CD14-positive monocyte (primary cell): ENCODE measurements around the gene MALRD1. TPM values are rescaled to one million over a fixed set of nuclear protein-coding genes. Genes with fewer than 3 reads are reported as not detected.
A peak's percentile ranks its signal among the peaks of the same experiment; 100 is the strongest.

ENCODE experiments used
- DNase-seq, 3 donors: peaks; one replicate each; pipeline ENCODE4 v3.0.0-alpha.2; 2011 to 2022
- H2AFZ ChIP-seq: 2 replicates; pipeline ENCODE4 v1.6.0; 2012; ENCODE audit warnings: mild to moderate bottlenecking, low read depth, low read length, inconsistent platforms; ENCODE audit not compliant: insufficient read depth, poor library complexity, severe bottlenecking
- H3K27ac ChIP-seq, 2 donors: 1 replicate in 1 of 2; 2 replicates in 1 of 2; pipeline ENCODE4 v1.5.1; 2012 to 2013; ENCODE audit warnings: low read length in 2 of 2, control low read depth in 1 of 2, inconsistent platforms in 1 of 2, low read depth in 1 of 2, mild to moderate bottlenecking in 1 of 2
- H3K27me3 ChIP-seq, 2 donors: one replicate each; pipeline versions ENCODE4 v1.6.0 to v1.6.1; 2011 to 2013; ENCODE audit warnings: low read length in 2 of 2; ENCODE audit not compliant: control insufficient read depth in 2 of 2, insufficient read depth in 2 of 2
- H3K36me3 ChIP-seq, 2 donors: replicated peaks in 1 of 2; 1 replicate in 1 of 2; 2 replicates in 1 of 2; pipeline versions ENCODE4 v1.5.1 to v1.6.1; 2012 to 2013; ENCODE audit warnings: low read length in 2 of 2, control low read depth in 1 of 2, inconsistent platforms in 1 of 2, mild to moderate bottlenecking in 1 of 2; ENCODE audit not compliant: insufficient read depth in 2 of 2, control insufficient read depth in 1 of 2
- H3K4me1 ChIP-seq, 2 donors: 1 replicate in 1 of 2; 2 replicates in 1 of 2; pipeline versions ENCODE4 v1.5.1 to v1.6.1; 2012 to 2013; ENCODE audit warnings: low read length in 2 of 2, control low read depth in 1 of 2, inconsistent platforms in 1 of 2, mild to moderate bottlenecking in 1 of 2, moderate library complexity in 1 of 2; ENCODE audit not compliant: insufficient read depth in 2 of 2, control insufficient read depth in 1 of 2
- H3K4me2 ChIP-seq: replicated peaks from 2 replicates; pipeline ENCODE3; 2012; ENCODE audit warnings: low read length, moderate library complexity, mild to moderate bottlenecking; ENCODE audit not compliant: poor library complexity, severe bottlenecking; ENCODE audit errors: extremely low read depth
- H3K4me3 ChIP-seq, 3 experiments: fragments of 200-600 bp in 1 of 3; sonication (generic) in 1 of 3; replicated peaks in 1 of 3; 1 replicate in 2 of 3; 2 replicates in 1 of 3; pipeline ENCODE4 v1.5.1; 2011 to 2013; ENCODE audit warnings: low read length in 3 of 3, mild to moderate bottlenecking in 3 of 3, control low read depth in 2 of 3, low read depth in 2 of 3, inconsistent platforms in 1 of 3, moderate library complexity in 1 of 3
- H3K79me2 ChIP-seq: 2 replicates; pipeline ENCODE4 v1.6.0; 2012; ENCODE audit warnings: mild to moderate bottlenecking, control low read depth, inconsistent platforms, low read length, moderate library complexity; ENCODE audit not compliant: insufficient read depth
- H3K9ac ChIP-seq: 2 replicates; pipeline ENCODE4 v1.6.0; 2017; ENCODE audit warnings: low read length, mild to moderate bottlenecking; ENCODE audit not compliant: insufficient read depth, poor library complexity, severe bottlenecking
- H3K9me3 ChIP-seq, 2 donors: replicated peaks in 1 of 2; 1 replicate in 1 of 2; 2 replicates in 1 of 2; pipeline versions ENCODE4 v1.5.1 to v1.6.1; 2012 to 2013; ENCODE audit warnings: low read length in 2 of 2, control low read depth in 1 of 2; ENCODE audit not compliant: control insufficient read depth in 1 of 2, insufficient read depth in 1 of 2
- H4K20me1 ChIP-seq: 2 replicates; pipeline ENCODE4 v1.6.0; 2012; ENCODE audit warnings: mild to moderate bottlenecking, low read length, control low read depth, moderate library complexity; ENCODE audit not compliant: insufficient read depth
- H3K27ac Mint-ChIP-seq, 7 donors: one replicate each; pipeline ENCODE4 v1.8.0; 2020; ENCODE audit warnings: mild to moderate bottlenecking in 7 of 7, mixed read lengths in 7 of 7, moderate library complexity in 6 of 7, inconsistent platforms in 2 of 7
- H3K27me3 Mint-ChIP-seq, 3 donors: one replicate each; pipeline ENCODE4 v1.8.0; 2021 to 2022; ENCODE audit warnings: low read depth in 3 of 3, mild to moderate bottlenecking in 3 of 3, mixed read lengths in 3 of 3, moderate library complexity in 3 of 3, inconsistent platforms in 1 of 3
- H3K36me3 Mint-ChIP-seq, 2 donors: one replicate each; pipeline ENCODE4 v1.8.0; 2020; ENCODE audit warnings: mixed read lengths in 2 of 2, inconsistent platforms in 1 of 2, mild to moderate bottlenecking in 1 of 2
- H3K4me1 Mint-ChIP-seq: one replicate; pipeline ENCODE4 v1.8.0; 2020; ENCODE audit warnings: mild to moderate bottlenecking, mixed read lengths
- H3K4me3 Mint-ChIP-seq, 2 donors: one replicate each; pipeline ENCODE4 v1.8.0; 2020; ENCODE audit warnings: mild to moderate bottlenecking in 2 of 2, mixed read lengths in 2 of 2, moderate library complexity in 1 of 2
- H3K9me3 Mint-ChIP-seq, 7 donors: one replicate each; pipeline ENCODE4 v1.8.0; 2020 to 2022; ENCODE audit warnings: mixed read lengths in 7 of 7, mild to moderate bottlenecking in 6 of 7, moderate library complexity in 6 of 7, inconsistent platforms in 2 of 7
- CTCF ChIP-seq: fragments of 200-600 bp; IDR thresholded peaks from one replicate; pipeline ENCODE4 v1.8.0; 2022; ENCODE audit warnings: antibody characterized with exemption, mild to moderate bottlenecking
- WGBS: methylation state at CpG from one replicate; pipeline ENCODE4 v1.1.5; 2013; ENCODE audit warnings: missing lambda C conversion rate; ENCODE audit not compliant: insufficient coverage; 5-methylcytosine and 5-hydroxymethylcytosine counted together
- intact Hi-C, 2 donors: fragments of 100-400 bp; cut with micrococcal nuclease; formaldehyde crosslinking; loops; one replicate each; pipeline versions ENCODE4 v1.15.0 to v1.15.1; 2023
- polyA plus RNA-seq, 3 donors: library from polyadenylated mRNA; depleted of rRNA in 1 of 3; unstranded in 2 of 3; stranded (reverse) in 1 of 3; fragments of 300-500 nt in 2 of 3; fragments of >200 nt in 1 of 3; fragmentation: Illumina TruSeq in 2 of 3; gene quantifications; 1 replicate in 2 of 3; 2 replicates in 1 of 3; pipeline ENCODE4 v1.2.3, GENCODE V29; 2012 to 2021

MALRD1 gene
- polyA plus RNA-seq, 3 donors, result not detected

GRCh38 chr10:19772972-19773371 is 724.4 kb downstream of the MALRD1 start:
- Mint-ChIP-seq H3K4me1 (peaks cover 30% of the 10 kb centered on the region), H3K9me3 (no peaks in the 10 kb centered on the region), H3K36me3 (no peaks in the 10 kb centered on the region), H3K4me3 (no peak overlapping the region), H3K27ac (peak overlapping the region in 2 of 7 donors; percentile 25 to 47), H3K27me3 (peaks cover 0 to 3% (median 1%) of the 10 kb centered on the region in 3 donors)
- no peak for TF ChIP-seq CTCF
- no CpG with 5 or more reads among the region's 2 CpGs for WGBS
- Histone ChIP-seq H3K27ac (peak overlapping the region in 1 of 2 donors; percentile 34), H3K9me3 (no peaks in the 10 kb centered on the region), H3K9ac (no peak overlapping the region), H4K20me1 (no peaks in the 10 kb centered on the region), H2AFZ (no peak overlapping the region), H3K79me2 (no peaks in the 10 kb centered on the region), H3K4me2 (no peak overlapping the region), H3K27me3 (no peaks in the 10 kb centered on the region), H3K4me1 (peaks cover 36 to 39% of the 10 kb centered on the region in 2 donors), H3K36me3 (no peaks in the 10 kb centered on the region), H3K4me3 (no peak overlapping the region)
- DNase-seq, result peak in 1 of 3 donors; percentile 19
- intact Hi-C loops, result no loop called here

- Histone ChIP-seq H3K36me3 (no peaks in the 10 kb centered on the region), H4K20me1 (no peaks in the 10 kb centered on the region), H3K27me3 (no peaks in the 10 kb centered on the region), H3K4me2 (peak overlapping the region; percentile 41), H3K27ac (peak overlapping the region; percentile 29 to 79), H3K4me3 (peak overlapping the region in 1 of 3 experiments; percentile 40), H3K9me3 (no peaks in the 10 kb centered on the region), H3K79me2 (no peaks in the 10 kb centered on the region), H2AFZ (peak overlapping the region; percentile 1), H3K9ac (peak overlapping the region; percentile 9), H3K4me1 (peaks cover 36 to 39% of the 10 kb centered on the region in 2 donors)
- peaks cover 30% of the 10 kb centered on the region for H3K4me1 Mint-ChIP-seq
- TF ChIP-seq CTCF, result no peak
- WGBS, result 0% methylated on average over 1 of the region's 2 CpGs
- H3K36me3 Mint-ChIP-seq, result no peaks in the 10 kb centered on the region
- H3K9me3 Mint-ChIP-seq, result peaks cover 0 to 4% (median 0%) of the 10 kb centered on the region in 7 donors
- H3K27me3 Mint-ChIP-seq, result peaks cover 0 to 2% (median 0%) of the 10 kb centered on the region in 3 donors
- H3K4me3 Mint-ChIP-seq, result peak overlapping the region in 1 of 2 donors; percentile 75
- intact Hi-C loops, result loop anchor here in 1 of 2 donors (5.0 kb wide), 1 partner anchor 42 kb away; the partner anchor contains the start of gene PLXDC2
- peak; percentile 69 to 88 (median 81) for DNase-seq
- H3K27ac Mint-ChIP-seq, result peak overlapping the region; percentile 86 to 94 (median 91)
Observed at GRCh38 chr10:19775296-19775695, 726.7 kb downstream of the MALRD1 start.
